HG02642 (cell line): ENCODE measurements around the gene ITCH.

Experiments used
- ATAC-seq: cut with Tn5 transposase; IDR thresholded peaks from one replicate; pipeline ENCODE4 v1.9.1; 2021; ENCODE audit warnings: mild to moderate bottlenecking; ENCODE audit not compliant: unreplicated experiment, poor library complexity

ITCH gene

DNA sequence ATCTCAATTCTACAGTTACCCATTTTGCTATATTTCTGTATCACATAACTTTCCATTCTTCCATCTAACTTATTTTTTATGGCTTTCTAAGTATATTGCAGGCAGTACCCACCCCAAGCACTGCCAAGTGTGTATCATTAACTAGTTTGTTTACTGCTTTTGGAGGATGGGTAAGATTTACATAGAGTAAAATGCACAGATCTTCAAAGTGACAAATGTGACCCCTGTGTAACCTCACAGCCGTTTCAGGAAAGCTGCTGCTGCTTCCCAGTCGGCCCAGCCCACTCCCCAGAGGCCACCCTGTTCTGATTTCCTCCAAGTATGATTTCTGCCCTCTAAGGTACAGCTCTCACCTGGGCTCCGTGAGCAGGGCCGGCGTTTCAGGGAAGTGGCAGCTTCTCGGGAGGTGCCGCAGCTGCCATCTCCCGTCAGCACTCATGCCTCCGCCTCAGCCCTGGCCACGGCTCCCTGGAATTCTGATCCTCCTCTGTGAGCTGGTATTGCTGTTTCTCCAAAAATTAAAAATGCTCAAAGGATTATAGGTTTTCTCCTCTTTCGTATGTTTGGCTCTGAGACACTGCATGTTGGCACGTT, 180.5 kb downstream of the ITCH start:
- no peak for ATAC-seq

DNA sequence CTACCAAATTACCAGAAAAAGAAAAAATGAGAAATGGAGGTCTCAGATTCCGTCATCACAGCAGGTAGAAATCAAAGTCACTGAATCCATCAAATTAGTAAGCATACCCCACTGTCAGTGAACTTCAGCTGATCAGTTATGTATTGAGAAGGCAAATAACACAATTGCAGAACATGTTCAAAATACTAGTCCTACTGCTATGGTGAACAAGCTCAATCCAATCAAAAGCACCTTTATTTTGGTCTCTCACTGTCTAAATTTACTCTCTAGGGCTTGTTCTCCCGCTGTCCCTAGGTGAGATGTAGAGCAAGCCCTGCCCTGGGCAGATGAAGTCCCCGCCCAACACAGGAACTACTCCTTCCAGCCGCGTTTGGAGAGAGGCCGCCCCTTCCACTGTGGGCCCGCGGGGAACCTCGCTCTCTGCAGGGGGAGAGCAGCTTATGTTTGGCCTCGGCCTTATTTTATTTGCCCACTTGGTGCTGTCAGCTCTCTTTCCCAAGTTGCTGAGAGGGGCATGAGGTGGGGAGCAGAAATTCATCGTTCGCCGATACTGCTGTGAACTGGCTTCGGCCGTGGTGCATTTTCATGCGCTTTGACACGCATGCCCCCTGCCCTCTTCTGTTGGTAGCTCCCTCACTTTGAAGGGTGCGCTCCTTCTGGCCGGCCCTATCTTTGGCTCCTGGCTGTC, 181.2 kb downstream of the ITCH start:
- no peak for ATAC-seq

DNA sequence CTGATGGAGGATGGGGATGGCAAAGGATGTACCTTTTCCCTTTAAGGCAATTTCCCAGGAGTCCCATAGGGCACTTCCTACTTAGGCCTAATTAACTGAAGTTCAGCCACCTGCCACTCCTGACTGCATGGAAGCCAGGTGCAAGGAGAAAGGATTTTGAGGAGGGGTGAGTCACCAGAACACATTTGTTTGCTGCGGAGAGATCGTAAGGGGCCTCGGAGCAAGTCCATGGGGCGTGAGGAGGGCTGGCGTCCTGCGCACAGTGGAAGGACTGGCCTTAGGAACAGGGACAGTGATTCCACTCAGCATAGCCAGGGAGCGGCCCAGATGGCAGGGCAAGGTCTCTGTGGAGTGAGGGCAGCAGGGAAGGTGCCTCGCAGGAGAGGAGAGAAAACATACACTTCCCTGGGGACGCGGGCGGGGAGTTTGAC, 183.7 kb downstream of the ITCH start:
- no peak for ATAC-seq

DNA sequence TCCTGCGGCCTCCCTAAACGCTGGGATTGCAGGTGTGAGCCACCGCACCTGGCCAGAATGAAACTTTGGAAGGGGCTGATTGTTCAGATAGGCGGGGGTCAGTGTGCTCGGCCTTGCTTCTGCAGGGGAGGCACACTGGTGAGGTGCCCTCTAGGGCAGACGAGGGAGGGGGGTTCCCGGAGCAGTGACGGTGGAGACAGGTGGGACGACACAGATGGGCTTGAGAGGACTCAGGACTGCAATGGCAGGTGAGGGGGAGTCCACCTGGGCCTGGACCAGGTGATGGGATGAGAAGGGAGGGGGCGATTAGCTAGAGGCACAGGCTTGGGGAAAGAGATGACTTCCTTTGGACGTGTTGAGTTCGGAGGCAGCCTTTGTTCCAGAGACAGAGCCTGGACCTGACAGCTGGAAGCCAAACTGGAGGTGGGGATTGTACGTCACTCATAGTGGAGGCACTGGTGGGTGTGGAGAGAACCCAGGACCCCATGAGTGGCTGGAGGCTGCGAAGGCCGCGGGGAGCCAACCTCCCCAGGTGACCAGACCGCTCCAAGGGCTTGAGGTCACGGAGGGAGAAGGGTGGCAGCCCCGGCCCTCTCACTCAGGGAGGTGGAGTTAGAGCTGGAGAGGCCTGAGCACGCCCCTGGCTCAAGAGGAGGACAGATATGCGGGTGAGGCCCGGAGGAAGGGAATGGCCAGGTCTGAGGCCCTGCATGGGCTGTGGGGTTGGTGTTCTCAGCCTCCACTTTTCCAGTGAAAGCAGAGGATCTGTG, 185.0 kb downstream of the ITCH start:
- ATAC-seq, result no peak

DNA sequence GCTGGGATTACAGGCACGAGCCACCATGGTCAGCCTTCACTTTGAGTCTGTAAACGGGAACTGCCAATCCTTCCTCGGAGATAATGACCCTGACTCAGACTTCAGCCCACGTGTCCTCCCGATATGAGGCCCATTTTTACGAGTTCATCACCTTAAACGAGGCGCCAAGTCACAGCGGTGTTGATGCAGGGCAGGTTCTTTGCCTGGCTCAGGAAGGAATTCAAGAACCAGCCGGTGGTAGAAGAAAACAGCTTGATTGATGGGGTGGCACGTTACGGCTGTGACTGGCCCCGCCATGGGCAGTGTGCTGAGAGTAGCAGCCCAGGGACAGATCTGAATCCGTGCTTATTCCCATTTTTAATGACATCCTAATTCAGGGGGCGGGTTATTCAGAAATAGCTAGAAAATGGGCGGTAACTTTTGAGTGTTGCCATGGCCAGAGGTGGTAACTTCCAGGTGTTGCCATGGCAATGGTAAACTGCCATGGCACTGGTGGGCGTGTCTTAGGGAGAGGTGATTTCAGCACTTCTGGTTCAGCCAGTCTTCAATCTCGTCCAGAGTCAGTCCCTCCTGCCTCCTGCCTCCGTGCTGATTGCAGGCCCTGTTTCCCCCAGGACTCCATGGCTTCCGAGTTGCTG, 186.3 kb downstream of the ITCH start:
- no peak for ATAC-seq

DNA sequence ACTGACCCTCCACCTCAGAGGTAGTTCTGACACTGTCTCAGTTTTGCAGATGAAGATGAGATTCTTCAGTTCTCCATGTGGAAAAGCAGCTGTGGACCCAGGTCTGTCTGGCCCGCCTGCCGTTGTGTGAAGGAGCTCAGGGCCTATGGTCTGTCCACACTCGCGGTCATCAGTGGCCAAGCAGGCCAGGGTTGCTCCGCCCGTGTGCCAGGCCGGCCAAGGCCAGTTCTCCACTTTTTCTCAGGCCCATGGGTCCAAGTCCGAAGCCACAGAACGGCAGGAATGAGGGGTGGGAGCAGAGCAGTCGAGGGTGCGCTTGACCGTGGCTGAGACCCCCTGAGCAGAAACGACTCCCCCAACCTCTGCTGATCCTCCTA, 186.8 kb downstream of the ITCH start:
- no peak for ATAC-seq

DNA sequence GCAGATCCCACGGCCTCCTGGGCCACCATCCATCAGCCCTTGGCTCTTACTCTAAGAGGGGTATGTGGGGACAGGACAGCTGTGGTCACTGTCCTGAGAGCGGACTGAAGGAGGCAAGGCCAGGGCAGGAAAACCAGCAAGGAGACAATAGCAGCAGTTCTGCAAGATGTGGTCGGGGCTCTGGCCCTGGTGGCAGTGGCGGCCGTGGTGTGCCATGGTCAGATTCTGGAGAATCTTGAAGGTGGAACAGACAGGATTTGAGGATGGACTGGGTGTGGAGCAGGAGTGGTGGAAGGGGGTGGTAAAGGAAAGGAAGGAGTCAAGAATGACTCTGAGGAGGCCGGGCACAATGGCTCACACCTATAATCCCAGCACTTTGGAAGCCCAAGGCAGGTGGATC, 189.5 kb downstream of the ITCH start:
- no peak for ATAC-seq

DNA sequence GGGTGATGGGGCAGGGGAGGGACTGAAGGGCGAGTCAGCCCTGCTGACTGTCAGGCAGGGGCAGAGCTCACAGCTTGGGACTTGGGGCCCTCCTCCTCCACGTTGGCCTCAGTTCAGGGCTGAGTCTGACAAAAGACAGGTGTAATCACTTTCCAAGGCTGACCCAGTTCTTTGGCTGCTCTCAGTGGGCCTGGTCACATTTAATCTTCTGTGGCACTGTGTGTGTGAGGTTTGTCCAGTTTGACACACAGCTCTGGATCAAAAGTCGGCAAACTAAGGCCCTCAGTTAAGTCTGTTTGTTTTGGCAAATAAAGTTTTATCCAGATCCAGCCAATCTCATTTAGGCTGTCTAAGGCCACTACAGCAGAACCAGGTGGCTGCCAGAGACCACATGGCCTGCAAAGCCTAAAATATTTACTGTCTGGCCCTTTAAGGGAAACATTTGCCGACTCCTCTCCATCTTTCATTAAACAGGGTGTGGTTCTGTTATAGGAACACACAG, 190.3 kb downstream of the ITCH start:
- ATAC-seq, result no peak

DNA sequence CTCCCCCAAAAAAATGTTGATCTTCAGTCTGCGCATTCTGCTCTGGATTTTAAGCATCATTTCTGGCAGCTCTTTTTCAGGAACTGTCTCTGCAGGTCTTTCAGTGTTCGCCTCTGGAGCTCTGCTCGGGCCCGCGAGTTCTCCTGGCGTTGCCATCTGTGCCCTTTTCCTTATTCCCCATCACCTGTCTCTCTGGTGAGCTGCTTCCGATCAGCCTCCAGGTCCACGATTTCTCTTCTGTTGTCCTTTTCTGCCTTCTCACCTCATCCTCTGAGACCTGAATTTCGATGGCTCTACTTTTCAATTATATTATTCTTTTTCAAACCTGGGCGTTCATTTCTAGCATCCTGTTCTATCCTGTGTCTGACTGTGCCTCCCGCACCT, 194.9 kb downstream of the ITCH start:
- no peak for ATAC-seq

DNA sequence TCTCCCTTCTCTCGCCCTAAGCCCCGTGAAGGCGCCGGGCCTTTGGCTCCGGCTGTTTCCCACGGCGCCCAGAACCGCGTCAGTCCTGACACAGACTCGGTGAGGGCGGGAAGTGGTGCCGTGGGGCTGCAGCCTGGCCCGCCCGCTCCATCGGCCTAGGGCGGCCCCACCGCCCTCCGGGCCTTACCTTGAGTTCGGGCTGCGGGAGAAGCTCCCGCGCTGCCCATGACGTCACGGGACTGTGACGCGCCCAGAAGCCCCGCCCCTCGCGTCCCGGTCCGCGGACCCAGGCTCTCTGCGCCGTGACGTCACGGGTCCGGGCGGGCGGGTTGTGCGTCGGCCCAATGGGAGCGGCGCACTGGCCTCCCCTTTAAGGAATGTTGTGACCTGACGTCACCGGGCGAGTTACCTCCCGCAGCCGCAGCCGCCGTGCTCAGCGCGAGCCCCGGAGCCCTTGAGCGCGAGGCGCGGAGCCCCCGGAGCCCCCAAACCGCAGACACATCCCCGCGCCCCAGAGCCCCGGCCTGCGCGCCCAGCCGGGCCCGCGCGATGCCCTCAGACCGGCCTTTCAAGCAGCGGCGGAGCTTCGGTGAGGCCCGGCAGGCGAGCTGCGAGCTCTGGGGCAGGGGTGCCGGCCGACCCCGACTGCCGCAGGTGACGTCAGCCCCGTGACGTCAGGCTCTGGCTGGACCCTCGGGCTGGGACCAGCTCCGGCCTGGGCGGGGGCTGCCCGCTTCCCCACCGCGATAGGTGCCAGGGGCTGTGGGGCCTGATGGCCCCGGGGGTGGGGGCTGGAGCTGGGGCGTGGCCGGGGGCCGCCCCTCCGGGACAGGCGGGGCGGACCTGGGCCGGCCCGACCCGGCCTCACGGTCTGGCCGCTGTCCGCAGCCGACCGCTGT, 195.5 kb downstream of the ITCH start, which contains the start of gene MAP1LC3A:
Gene MAP1LC3A (plus strand): TSS at position 399 of the 899 bp plus-strand sequence. CDS start 151 bp downstream, at position 550.
- peak; percentile 66 for ATAC-seq

DNA sequence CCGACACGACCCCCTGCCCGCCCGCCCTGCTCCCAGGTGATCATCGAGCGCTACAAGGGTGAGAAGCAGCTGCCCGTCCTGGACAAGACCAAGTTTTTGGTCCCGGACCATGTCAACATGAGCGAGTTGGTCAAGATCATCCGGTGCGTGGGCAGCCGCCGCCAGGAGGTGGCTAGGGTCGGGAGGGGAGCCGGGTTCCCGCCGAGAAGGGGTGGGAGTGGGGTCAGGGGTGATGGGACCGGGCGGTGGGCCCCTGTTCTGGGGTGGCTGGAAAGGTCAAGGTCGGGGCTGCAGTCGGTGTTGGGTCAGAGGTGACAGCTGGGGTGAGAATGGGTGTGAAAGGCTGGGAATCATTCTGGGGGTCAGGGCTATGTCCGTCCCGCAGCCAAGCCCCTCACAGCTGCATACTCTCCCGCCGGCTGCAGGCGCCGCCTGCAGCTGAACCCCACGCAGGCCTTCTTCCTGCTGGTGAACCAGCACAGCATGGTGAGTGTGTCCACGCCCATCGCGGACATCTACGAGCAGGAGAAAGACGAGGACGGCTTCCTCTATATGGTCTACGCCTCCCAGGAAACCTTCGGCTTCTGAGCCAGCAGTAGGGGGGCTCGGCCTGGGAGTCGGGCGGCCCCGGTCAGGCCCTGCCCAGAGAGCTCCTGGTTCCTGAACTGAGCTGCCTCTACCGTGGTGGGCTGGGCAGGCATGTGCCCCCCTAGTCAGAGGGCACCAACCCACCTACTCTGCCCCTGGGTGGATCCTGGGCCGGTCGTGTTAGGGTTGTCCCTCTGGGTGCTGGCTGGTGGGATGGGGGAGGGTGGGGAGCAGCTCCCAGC, 196.5 kb downstream of the ITCH start:
- ATAC-seq, result no peak

DNA sequence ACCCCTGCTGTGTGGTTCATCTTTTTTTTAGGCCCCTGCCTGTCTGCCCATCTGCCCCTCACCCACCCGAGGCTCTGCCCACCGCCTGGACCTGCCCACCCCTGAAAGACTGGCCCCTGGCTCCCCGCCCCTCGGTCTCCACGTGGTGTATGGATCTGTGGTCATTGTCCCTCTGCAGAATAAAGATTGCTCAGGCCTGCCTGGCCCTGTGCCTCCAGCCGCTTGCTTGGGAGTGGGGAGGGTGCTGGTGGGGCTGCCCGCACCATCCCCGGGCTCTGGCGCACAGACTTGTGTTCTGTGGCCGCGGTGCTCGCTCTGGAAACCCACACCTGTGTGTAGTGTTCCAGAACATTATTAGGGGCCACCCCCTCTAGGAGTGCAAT, 197.1 kb downstream of the ITCH start:
- no peak for ATAC-seq

DNA sequence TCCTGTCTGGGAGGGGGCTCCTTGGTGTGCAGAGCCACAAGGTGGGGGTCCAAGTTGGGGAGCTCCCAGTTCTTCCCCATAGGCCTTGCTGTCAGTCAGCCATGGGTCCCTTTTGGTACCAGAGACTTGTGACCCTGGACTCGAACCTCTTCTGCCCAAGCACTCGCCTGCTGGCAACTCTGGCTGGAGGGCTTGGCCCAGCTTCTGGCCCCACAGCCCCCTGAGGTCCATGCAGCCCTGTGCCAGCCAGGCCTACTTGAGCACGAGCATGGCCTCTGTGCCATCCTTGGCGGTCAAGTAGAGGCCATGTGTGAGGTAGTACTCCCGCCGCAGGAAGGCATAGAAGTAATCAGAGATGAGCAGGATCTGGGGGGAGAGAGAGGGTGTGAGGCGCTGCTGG, 197.5 kb downstream of the ITCH start:
- ATAC-seq, result no peak
